Left forelimb (tissue), 1 donor: ENCODE data around the gene ZNF385D.

Experiments used
- DNase-seq: peaks from one replicate; pipeline ENCODE4 v3.0.0-alpha.2; 2018; ENCODE audit warnings: low spot score

The ZNF385D gene

DNA sequence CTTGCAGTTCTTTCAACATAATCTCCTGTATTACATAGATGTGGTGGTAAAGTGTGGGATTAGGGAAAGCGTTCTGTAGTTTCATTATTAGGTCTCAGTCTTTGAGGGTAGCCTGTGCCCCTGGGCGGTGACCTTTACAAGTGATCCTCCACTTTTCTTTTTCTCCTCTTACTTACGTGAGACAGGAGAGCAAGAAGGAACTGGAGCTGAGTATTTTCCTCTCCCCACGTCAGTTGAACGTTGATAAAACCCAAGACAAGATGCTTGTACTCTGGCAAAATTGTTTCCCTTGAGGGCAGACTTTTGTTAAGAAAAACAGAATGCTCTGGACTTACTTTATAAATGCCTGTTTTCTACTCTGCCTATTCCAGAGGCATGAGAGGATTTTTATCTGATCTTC lies 378.7 kb downstream of the ZNF385D start:
- DNase-seq = no peak
